H4 (cell line): ENCODE results near the gene ZNG1A. TPM values are rescaled to one million over a fixed set of nuclear protein-coding genes. Genes with fewer than 3 reads are reported as not detected.
"Not testable (repeated sequence)": the region's sequence is repeated elsewhere in the genome, so short reads cannot be mapped to it uniquely, and the experiment has no call there.

ENCODE experiments used
- DNase-seq: peaks from one replicate; pipeline ENCODE4 v3.0.0-alpha.2; 2015; ENCODE audit warnings: low spot score
- total RNA-seq: library from RNA; depleted of rRNA; stranded (reverse); fragments of >200 nt; shearing (Covaris generic); gene quantifications from 2 replicates; pipeline ENCODE4 v1.2.3, GENCODE V29; 2014

The ZNG1A gene
- total RNA-seq, 1 experiment from 2014 or later, result 51.1 TPM

GRCh38 chr9:178140-178825, 573 bp downstream of the ZNG1A start:
- DNase-seq, result not testable (repeated sequence)

DNA sequence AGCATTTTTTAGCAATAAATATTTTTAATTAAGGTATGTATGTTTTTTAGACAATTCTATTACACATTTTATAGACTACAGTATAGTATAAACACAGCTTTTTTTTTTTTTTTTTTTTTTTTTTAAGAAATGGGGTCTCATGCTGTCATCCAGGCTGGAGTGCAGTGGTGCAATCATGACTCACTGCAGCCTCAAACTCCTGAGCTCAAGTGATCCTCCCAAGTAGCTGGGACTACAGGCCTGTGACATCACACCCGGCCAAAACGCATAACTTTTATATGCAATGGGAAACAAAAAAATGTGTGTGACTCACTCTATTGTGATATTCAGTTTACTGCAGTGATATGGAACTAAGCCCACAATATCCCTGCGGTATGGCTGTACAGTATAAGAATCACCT, 9.1 kb downstream of the ZNG1A start:
- not testable (repeated sequence) for DNase-seq

DNA sequence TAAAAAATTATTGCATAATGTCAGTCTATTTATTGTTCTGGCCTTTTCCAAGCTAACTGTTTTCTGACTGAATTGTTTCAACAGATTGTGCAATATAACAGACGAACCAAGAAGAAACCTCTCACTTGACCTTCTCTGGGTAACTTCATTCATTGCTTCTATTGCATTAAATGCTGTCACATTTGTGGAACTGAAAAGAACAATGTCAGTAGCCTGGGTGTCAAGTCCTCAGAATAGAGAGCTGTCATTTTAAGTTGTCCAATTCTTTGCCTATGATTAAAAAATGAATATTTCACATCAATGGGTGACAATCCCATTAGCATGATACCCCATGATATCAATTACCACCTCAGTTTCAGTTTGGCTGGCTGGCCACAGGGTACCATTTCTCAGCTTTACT, 19.0 kb downstream of the ZNG1A start:
- not testable (repeated sequence) for DNase-seq

DNA sequence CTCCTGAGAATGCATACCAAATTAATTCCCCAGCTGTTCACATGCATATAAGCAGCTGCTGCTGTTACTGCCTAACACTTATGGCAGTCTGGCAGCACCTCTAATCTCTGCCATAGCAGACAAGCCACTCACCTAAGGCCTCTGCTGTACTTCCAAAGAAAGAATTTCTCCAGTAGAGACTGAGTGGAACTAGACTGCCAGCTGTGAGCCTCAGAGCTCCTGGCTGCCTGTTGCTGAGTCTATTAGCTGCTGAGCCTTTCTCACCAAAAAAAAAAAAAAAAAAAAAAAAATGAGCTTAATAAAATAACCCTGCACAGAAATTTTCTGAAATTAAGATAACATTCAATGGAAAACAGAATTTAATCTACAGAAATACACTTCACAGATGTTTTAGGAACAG, 27.7 kb downstream of the ZNG1A start:
- DNase-seq, result not testable (repeated sequence)

GRCh38 chr9:139880-140279, 39.0 kb downstream of the ZNG1A start:
- DNase-seq, result not testable (repeated sequence)

- not testable (repeated sequence) for DNase-seq
Measured at GRCh38 chr9:117995-118467, 60.8 kb downstream of the ZNG1A start, which contains the start of gene FOXD4. TSS of gene FOXD4 (minus strand) at chr9:118417. CDS start at chr9:118119, 298 bp downstream.

DNA sequence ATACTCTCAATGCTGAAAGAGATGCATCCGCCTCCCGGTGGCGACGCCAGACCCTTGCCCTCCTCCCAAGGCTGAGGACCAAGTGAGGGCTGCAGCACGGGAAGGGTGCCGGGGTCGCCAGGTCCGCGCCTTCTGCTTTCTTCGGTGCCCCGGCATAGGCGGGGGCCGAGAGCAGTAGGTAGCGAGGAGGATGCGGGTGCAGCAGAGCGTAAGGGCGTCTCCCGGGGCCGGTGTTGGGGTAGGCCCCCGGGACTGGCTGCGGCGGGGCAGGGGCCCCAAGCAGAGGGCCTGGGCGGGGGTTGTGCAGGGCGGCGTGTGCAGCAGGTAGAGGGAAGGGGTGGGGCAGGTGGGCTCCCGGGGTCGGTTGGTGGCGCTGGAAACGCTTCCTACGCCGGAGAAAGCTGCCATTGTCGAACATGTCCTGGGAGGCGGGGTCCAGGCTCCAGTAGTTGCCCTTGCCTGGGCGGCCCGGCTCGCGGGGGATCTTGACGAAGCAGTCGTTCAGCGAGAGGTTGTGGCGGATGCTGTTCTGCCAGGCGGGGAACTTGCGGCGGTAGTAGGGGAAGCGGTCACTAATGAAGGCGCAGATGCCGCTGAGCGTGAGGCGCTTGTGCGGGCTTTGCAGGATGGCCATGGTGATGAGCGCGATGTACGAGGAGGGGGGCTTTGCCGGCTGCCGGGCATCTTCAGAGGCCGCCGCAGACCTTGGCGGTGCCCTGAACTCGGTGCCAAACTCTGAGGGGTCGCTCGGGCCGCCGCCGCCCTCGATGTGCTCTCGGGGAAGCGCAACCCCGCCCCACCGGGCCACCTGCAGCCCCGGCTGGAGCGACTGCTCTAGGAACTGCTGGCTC, 61.5 kb downstream of the ZNG1A start:
- not testable (repeated sequence) for DNase-seq

DNA sequence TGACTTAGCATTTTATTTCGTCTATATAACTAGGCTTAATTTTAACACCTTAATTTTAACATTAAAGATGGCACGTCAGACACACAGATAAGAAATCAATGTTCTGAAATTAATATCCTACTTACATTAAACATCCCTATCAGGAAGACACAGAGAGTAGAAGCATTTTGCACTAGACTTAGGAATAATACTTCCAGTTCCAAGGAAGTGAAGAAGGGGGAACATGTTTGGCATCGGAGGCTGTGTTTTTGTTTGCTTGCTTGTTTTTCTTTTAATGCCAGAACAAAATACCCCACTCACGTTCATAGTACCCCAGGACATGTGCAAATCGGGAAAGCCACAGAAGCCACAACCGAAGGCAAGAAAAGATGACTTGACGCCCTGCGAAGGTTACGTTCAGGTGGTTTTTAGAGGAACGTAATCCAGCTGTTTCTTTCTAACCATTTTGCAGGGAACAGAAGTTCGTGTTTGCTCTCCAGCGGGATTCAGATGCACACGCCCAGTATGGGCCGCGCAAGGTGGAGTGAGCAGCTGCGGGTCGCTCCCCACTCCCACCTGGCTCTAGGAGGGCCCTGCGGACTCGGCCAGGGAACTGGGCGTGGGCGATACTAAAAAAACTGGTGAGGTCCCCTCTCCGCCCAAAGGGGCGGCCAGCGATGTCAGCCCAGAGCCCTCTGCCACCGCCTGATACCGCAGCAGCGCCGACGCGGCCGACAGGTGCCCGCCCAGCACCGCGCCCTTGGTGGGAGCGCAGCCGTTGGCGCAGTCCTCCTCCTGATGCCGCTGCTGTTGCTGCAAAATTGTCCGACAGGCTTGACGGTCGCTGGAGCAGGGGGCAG, 62.4 kb downstream of the ZNG1A start:
- DNase-seq, result not testable (repeated sequence)

GRCh38 chr9:115118-115451, 63.8 kb downstream of the ZNG1A start:
- DNase-seq, result not testable (repeated sequence)

DNA sequence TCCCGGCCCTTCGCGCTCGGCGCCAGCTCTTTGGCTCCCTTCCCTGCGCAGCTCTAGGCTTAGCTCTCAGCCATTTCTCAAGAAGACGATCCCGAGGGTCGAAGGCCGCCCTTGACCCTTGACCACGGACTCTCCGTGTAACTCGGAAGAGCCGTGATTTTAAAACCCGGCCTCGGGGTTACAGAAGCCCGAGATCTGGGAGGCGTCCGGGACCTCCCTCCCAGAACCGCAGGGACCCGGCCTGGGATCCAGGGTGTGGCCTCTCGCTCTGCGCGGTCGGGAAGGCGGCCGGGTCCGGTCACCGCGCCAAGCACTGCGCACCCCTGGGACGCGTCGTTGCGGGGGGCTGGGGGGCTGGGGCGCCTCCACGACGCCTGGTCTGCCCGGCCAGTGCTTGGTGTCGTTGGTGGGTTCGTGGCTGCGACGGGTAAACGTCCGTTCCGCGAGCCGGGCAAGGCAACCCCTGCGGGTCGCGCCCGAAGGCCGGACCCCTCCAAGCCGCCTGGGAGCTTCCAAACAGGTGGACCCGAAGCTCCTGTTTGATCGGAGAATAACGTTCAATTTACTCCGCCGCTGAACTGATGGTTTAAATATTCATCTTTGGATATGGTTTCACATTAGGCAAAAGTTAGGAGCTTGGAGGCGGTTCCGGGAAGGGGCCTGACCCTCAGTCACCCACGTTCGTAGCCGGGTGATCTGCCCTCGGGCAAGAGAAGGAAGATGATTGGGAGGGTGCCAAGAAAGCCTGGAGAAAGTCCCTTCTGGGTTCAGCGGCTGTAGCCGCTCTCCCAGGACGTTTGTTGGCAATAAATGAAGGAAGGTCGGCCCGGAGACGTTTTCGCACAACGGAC, 64.4 kb downstream of the ZNG1A start:
- DNase-seq, result not testable (repeated sequence)

DNA sequence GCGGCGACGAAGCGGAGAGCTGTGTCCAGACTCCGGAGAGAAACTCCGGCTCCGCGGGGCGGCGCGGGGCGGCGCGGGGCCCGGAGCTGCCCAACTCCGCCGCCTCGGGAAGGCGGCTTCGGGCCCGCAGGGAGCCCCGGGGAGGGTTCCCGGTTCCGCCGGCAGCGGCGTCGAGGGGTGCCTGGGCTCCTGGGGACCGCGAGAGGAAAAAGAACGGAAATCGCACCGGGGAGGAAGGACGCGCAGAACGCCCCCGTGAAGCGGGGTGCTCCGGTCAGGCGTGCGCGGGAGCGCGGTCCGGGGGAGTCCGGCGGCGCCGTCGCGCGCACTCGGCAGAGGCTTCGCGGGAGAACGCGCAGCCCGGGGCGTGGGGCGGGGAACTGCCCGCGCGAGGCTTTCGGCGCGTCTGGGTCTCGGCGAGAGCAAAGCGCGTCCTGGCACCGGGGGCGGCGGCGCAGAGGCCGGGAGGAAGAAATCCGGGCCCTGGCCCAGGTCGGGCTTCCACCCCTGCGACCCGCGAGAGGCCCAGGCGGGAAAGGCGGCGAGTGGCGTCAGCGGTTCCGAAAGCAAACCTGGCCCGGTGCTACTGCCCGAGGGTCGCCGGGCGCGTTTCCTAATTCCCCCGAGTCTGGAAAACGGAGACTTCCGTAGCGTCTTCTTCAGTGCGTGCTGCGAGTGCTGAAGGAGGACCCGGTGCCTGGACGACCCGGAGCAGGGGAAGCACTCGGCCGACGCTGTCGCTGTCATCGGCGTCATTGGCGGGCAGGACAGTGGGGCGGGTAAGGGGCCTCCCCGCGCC, 65.2 kb downstream of the ZNG1A start:
- DNase-seq, result not testable (repeated sequence)

DNA sequence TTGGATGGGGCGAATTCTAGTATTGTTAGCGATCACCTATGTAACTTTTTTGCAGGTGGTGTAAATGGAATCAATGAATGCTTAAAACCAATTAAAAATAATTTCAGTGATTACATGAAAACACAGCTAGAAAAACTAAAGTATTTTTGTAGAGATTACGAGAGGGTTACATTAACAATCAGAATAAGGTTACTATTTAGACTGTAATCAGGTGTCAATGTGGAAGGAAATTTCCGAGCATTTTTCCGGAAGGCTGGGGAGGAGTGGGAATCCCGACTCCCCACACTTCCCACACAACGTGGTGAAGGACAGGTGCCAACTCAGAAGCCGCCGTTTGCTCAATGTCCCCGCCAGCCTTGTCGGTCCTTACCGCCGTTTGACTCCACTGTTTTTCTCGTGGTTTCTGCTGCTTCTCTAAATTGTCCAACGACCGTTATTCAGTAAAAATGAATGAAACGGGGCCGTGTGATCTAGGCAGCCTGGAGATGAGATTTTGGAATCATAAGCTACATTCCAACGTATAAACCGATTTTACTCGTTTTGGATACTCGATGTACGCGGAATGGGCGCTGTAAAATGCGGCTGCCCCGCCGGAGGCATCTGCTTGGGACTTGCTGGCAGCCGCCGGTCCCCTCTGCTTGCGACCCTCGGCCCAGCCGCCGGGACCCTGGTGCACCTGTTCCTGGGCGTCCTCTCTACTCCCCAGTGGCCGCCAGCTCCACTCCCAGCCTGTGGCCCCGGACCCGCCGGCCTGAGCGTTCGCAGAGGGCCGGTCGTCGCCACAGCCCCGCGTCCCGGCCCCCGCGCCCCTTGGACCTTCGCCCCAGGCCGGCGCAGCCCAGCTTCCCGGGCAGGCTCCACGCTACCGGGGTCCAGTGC, 66.0 kb downstream of the ZNG1A start:
- not testable (repeated sequence) for DNase-seq

DNA sequence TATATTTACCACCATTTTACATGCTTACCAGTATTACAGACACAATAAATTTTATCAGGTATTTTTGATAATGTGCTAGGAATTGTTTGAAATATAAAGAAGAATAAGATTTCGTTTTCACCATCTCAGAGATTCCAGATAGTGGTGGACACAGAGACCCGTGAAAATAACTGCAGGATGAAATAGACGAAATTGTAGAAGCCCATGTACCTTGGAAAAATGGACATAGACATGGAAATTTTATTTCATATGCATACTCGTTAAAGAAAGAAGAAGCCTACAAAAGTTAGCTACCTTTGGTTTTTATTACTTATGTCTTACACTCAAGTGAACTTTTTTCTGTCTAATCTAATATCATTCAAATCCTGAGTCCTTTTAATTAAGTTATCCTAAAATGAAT, 68.2 kb downstream of the ZNG1A start:
- not testable (repeated sequence) for DNase-seq

DNA sequence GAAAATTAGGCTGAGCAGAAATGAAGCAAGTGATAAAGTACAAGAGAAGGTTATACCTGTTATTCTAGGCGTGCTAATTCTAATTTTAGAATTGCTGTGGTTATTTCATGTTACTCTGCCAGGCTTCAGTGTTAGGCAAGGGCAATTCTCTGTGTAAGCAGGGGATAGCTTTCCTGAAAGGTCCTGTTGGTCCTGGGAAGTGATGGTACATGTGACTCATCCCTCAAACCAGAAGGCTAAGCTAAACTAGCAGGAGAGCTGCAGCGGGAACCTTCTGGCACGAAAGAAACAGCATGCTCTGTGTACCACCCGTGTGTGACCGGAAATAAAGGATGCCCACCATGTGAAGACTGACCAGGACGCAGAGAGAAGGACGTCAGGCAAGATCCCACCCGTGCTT, 69.3 kb downstream of the ZNG1A start:
- DNase-seq, result not testable (repeated sequence)

DNA sequence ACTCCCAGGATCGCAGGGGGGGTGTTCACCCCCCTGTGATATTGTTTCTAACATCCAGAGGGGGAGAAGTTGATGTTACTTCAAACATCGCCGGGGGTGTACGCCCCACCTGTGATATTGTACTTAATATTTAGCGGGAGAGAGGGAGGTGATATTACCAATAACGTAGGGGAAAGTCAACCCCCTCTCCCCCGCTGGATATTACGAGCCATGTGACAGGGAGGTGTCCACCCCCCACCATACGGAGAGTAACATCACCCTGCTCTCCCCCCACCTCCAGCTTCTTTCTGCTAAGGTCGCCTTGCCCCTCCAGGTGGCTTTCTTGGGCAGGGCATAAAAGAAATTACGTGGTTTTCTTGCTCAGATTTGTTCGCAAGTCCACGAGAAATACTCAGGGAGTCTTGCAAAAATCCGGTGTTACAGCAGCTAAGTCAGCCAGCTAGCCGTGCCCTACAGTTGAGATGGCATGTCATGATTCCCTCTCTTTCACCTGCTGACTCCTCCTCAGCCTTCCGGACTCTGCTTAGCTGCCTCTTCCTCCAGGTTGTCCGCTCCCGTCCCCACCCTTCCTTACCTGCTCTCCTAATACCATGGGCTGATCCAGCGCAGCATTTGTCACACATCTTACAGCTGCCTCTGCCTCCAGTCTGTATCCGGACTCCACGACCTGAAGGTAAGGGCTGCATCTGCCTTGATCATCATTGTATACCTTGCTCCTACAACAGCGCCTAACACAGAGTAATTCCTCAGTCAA, 69.9 kb downstream of the ZNG1A start:
- not testable (repeated sequence) for DNase-seq

DNA sequence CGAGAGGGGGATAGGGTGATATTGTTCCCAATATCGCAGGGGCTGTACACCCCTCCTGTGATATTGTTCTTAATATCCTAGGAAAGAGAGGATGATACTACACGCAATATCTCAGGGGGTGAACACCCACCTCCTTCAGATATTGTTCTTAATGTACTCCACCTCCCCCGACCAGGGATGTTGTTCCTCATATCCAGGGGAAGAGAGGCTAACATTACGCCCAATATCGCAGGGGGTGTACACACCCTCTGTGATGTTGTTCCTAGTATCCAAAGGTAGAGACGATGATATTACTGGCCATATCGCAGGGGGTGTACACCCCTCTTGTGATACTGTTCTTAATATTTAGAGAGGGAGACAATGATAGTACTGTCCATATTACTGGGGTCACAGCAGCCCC, 72.9 kb downstream of the ZNG1A start:
- DNase-seq, result not testable (repeated sequence)

GRCh38 chr9:100430-100829, 78.4 kb downstream of the ZNG1A start:
- DNase-seq, result not testable (repeated sequence)

DNA sequence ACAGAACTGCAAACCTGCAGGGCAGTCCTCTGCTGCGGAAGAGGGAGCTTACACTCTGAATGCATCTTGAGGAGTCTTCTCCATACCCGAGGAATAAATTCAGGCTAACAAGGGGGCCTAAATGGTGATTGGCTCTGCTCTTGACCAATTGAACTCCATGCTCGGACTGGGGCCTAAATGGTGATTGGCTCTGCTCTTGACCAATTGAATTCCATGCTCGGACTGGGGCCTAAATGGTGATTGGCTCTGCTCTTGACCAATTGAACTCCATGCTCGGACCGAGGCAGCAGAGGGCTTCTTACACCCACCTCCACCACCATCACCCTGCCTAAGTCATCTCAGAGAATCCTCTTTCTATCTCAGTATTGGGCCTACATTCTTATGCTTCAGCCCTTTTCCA, 79.0 kb downstream of the ZNG1A start:
- DNase-seq, result not testable (repeated sequence)
